Mucosa of rectum (tissue), 2 donors: ENCODE data around the gene CADM4.

ENCODE experiments used
- H3K27ac ChIP-seq, 2 donors: one replicate each; pipeline ENCODE4 v1.7.0; 2013; ENCODE audit warnings: inconsistent platforms in 2 of 2, low read depth in 2 of 2, low read length in 2 of 2
- H3K27me3 ChIP-seq, 2 donors: one replicate each; pipeline ENCODE4 v1.7.0; 2013; ENCODE audit warnings: low read length in 2 of 2; ENCODE audit not compliant: control insufficient read depth in 2 of 2, insufficient read depth in 2 of 2
- H3K36me3 ChIP-seq, 2 donors: one replicate each; pipeline ENCODE4 v1.7.0; 2013; ENCODE audit warnings: low read length in 2 of 2; ENCODE audit not compliant: control insufficient read depth in 2 of 2, insufficient read depth in 2 of 2
- H3K4me1 ChIP-seq, 2 donors: one replicate each; pipeline ENCODE4 v1.7.0; 2013; ENCODE audit warnings: low read length in 2 of 2, mild to moderate bottlenecking in 1 of 2; ENCODE audit not compliant: control insufficient read depth in 2 of 2, insufficient read depth in 2 of 2
- H3K4me3 ChIP-seq, 2 donors: one replicate each; pipeline ENCODE4 v1.7.0; 2013; ENCODE audit warnings: low read length in 2 of 2
- H3K9ac ChIP-seq, 2 donors: one replicate each; pipeline ENCODE4 v1.7.0; 2013; ENCODE audit warnings: low read length in 2 of 2, low read depth in 1 of 2, mild to moderate bottlenecking in 1 of 2
- H3K9me3 ChIP-seq, 2 donors: one replicate each; pipeline ENCODE4 v1.7.0; 2013; ENCODE audit warnings: low read length in 2 of 2; ENCODE audit not compliant: control insufficient read depth in 2 of 2
- donor health status: healthy.
- donor health status: Normal muscosa, but diverticular disease.

The CADM4 gene

GRCh38 chr19:43574424-43575155, 65.1 kb downstream of the CADM4 start:
- Histone ChIP-seq H3K27ac (peak overlapping the region; percentile 63 to 90), H3K27me3 (no peaks in the 10 kb centered on the region), H3K4me1 (peaks cover 11 to 14% of the 10 kb centered on the region in 2 donors), H3K9ac (peak overlapping the region; percentile 89 to 98), H3K4me3 (peak overlapping the region; percentile 77 to 98), H3K9me3 (no peaks in the 10 kb centered on the region), H3K36me3 (peaks cover 0 to 3% of the 10 kb centered on the region in 2 donors)
